ENCODE data around the gene CAMTA1.
A peak's percentile ranks its signal among the peaks of the same experiment; 100 is the strongest.
"Not testable (repeated sequence)": the region's sequence is repeated elsewhere in the genome, so short reads cannot be mapped to it uniquely, and the experiment has no call there.

CAMTA1 gene

GRCh38 chr1:6918186-6918924, 133.1 kb downstream of the CAMTA1 start:
- no peaks in the 10 kb centered on the region for H3K27me3 ChIP-seq (replicated peaks; ENCODE audit: insufficient read depth, low read length)
- peak overlapping the region; percentile 96 for H3K27ac ChIP-seq (ENCODE audit: low read length)
- H3K36me3 ChIP-seq (replicated peaks; ENCODE audit: insufficient read depth, low read length), result no peaks in the 10 kb centered on the region
- peak overlapping the region; percentile 65 for H3K9ac ChIP-seq (ENCODE audit: low read length)
- peak overlapping the region; percentile 31 for H2AFZ ChIP-seq (ENCODE audit: low read length)
- H3K79me2 ChIP-seq (ENCODE audit: low read length), result no peaks in the 10 kb centered on the region
- H3K9me2 ChIP-seq (replicated peaks; ENCODE audit: insufficient read depth, low read length), result no peaks in the 10 kb centered on the region
- H4K20me1 ChIP-seq (ENCODE audit: insufficient read depth, low read length), result no peaks in the 10 kb centered on the region
- peak overlapping the region; percentile 77 for H3K4me2 ChIP-seq (ENCODE audit: low read depth, low read length)
- peak overlapping the region; percentile 17; the same call in 1 of the 2 replicates for H3K4me3 ChIP-seq (ENCODE audit: low read length)
- H3K4me1 ChIP-seq (ENCODE audit: low read length), result peaks cover 65% of the 10 kb centered on the region
- H3F3A ChIP-seq (ENCODE audit: insufficient read depth, low read length), result peaks cover 37% of the 10 kb centered on the region
- H3K9me3 ChIP-seq (replicated peaks; ENCODE audit: insufficient read depth, low read length), result no peaks in the 10 kb centered on the region
- no peak for DNase-seq
- TF ChIP-seq EZH2 (optimal IDR thresholded peaks at IDR 0.05; ENCODE audit: low read depth, low read length) (no peak), CTCF (IDR thresholded peaks at IDR 0.05; ENCODE audit: low read length) (no peak), EZH2phosphoT487 (IDR thresholded peaks at IDR 0.05; ENCODE audit: low read length) (no peak)

GRCh38 chr1:6918925-6919511, 133.8 kb downstream of the CAMTA1 start:
- Histone ChIP-seq H3K36me3 (replicated peaks; ENCODE audit: insufficient read depth, low read length) (no peaks in the 10 kb centered on the region), H3K9ac (ENCODE audit: low read length) (peak overlapping the region; percentile 65), H3K4me3 (ENCODE audit: low read length) (peak overlapping the region; percentile 17; the same call in 1 of the 2 replicates), H3K4me1 (ENCODE audit: low read length) (peaks cover 71% of the 10 kb centered on the region), H3K4me2 (ENCODE audit: low read depth, low read length) (peak overlapping the region; percentile 77), H3F3A (ENCODE audit: insufficient read depth, low read length) (peaks cover 40% of the 10 kb centered on the region), H3K9me2 (replicated peaks; ENCODE audit: insufficient read depth, low read length) (no peaks in the 10 kb centered on the region), H3K27ac (ENCODE audit: low read length) (peak overlapping the region; percentile 96), H3K79me2 (ENCODE audit: low read length) (no peaks in the 10 kb centered on the region), H3K9me3 (replicated peaks; ENCODE audit: insufficient read depth, low read length) (no peaks in the 10 kb centered on the region), H4K20me1 (ENCODE audit: insufficient read depth, low read length) (no peaks in the 10 kb centered on the region), H2AFZ (ENCODE audit: low read length) (peak overlapping the region; percentile 31), H3K27me3 (replicated peaks; ENCODE audit: insufficient read depth, low read length) (no peaks in the 10 kb centered on the region)
- no peak for TF ChIP-seq EZH2 (optimal IDR thresholded peaks at IDR 0.05; ENCODE audit: low read depth, low read length)
- TF ChIP-seq CTCF (IDR thresholded peaks at IDR 0.05; ENCODE audit: low read length), result peak; percentile 33
- TF ChIP-seq EZH2phosphoT487 (IDR thresholded peaks at IDR 0.05; ENCODE audit: low read length), result no peak
- DNase-seq, result peak; percentile 84

GRCh38 chr1:6921506-6921905, 136.3 kb downstream of the CAMTA1 start:
- Histone ChIP-seq H3F3A (ENCODE audit: insufficient read depth, low read length) (peaks cover 40% of the 10 kb centered on the region), H3K4me1 (ENCODE audit: low read length) (peaks cover 72% of the 10 kb centered on the region), H3K4me2 (ENCODE audit: low read depth, low read length) (peak overlapping the region; percentile 49; the same call in 1 of the 2 replicates), H3K27ac (ENCODE audit: low read length) (peak overlapping the region; percentile 96)
- DNase-seq; H3K36me3 ChIP-seq (replicated peaks; ENCODE audit: insufficient read depth, low read length); H2AFZ ChIP-seq (ENCODE audit: low read length); H3K27me3 ChIP-seq (replicated peaks; ENCODE audit: insufficient read depth, low read length); H3K4me3 ChIP-seq (ENCODE audit: low read length); H3K9me2 ChIP-seq (replicated peaks; ENCODE audit: insufficient read depth, low read length); H4K20me1 ChIP-seq (ENCODE audit: insufficient read depth, low read length); H3K9me3 ChIP-seq (replicated peaks; ENCODE audit: insufficient read depth, low read length); H3K79me2 ChIP-seq (ENCODE audit: low read length); H3K9ac ChIP-seq (ENCODE audit: low read length): not testable (repeated sequence)
